NB4 (cell line): ENCODE measurements around the gene ERICH2.

Experiments used
- MYC ChIP-seq: IDR thresholded peaks from 2 replicates; pipeline ENCODE4 v1.6.1; 2011; ENCODE audit warnings: low read depth, low read length
- POLR2A ChIP-seq: IDR thresholded peaks from 2 replicates; pipeline ENCODE4 v1.6.1; 2011; ENCODE audit warnings: mild to moderate bottlenecking; ENCODE audit not compliant: insufficient read length; ENCODE audit errors: extremely low read depth
- TF ChIP-seq, protein P1 (sequence below): IDR thresholded peaks from one replicate; pipeline ENCODE4 v1.5.1; 2012; ENCODE audit warnings: low read depth, low read length
- TF ChIP-seq, protein P2 (sequence below): IDR thresholded peaks from 2 replicates; pipeline ENCODE4 v1.6.1; 2011; ENCODE audit warnings: low read depth, low read length

GRCh38 chr2:170762760-170763159, 7.4 kb upstream of the ERICH2 start:
- TF ChIP-seq, protein P1, sequence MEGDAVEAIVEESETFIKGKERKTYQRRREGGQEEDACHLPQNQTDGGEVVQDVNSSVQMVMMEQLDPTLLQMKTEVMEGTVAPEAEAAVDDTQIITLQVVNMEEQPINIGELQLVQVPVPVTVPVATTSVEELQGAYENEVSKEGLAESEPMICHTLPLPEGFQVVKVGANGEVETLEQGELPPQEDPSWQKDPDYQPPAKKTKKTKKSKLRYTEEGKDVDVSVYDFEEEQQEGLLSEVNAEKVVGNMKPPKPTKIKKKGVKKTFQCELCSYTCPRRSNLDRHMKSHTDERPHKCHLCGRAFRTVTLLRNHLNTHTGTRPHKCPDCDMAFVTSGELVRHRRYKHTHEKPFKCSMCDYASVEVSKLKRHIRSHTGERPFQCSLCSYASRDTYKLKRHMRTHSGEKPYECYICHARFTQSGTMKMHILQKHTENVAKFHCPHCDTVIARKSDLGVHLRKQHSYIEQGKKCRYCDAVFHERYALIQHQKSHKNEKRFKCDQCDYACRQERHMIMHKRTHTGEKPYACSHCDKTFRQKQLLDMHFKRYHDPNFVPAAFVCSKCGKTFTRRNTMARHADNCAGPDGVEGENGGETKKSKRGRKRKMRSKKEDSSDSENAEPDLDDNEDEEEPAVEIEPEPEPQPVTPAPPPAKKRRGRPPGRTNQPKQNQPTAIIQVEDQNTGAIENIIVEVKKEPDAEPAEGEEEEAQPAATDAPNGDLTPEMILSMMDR: no peak
- TF ChIP-seq POLR2A (no peak), MYC (no peak)
- TF ChIP-seq, protein P2, sequence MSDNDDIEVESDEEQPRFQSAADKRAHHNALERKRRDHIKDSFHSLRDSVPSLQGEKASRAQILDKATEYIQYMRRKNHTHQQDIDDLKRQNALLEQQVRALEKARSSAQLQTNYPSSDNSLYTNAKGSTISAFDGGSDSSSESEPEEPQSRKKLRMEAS: no peak
